Measurements from ENCODE around the gene GULP1. TPM values are rescaled to one million over a fixed set of nuclear protein-coding genes. Genes with fewer than 3 reads are reported as not detected.

Gene GULP1
- polyA plus RNA-seq, 1 donor from 2014 or later, result 10.2 TPM

DNA sequence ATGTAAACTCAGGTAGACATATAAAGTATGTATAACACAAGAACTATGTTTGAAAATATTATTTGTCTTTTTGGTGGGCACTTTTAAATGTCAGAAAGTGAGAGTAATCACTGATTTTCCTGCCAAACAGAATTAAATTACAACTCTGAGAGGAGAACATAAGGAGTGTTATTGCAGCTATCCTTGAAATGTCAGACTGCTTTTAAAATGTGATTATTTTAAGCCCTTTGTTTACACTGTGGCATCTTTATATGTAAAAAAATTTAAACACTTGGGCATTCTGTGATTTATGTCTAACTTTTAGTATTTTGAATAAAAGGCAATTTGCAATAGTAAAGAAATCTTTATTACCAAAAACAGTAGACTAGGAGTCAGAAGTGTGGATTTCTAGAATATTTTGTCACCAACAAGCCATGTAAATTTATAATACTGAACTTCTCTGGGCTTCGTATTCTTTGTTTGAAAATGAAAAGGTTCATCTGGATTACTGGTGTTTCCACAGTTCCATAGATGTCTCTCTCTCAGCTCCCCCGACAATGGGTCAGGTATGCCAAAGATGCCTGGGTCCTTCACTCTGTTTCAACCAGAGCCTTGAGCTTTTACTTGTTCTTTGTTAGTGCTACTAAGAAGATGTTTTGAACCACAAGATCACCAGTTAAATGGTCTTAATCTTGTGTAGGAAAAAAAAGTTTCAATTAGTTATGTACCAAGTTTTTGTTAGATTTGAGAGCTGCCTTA is 38.8 kb downstream of the GULP1 start:
- Histone ChIP-seq H3K4me3 (ENCODE audit: low read length) (no peak overlapping the region), H3K9ac (ENCODE audit: low read length) (no peak overlapping the region), H3K79me2 (replicated peaks; ENCODE audit: insufficient read depth, low read length) (peaks cover 5% of the 10 kb centered on the region), H4K20me1 (ENCODE audit: insufficient read depth) (no peaks in the 10 kb centered on the region), H3K4me2 (ENCODE audit: low read length) (no peak overlapping the region), H3K9me3 (ENCODE audit: low read length) (no peaks in the 10 kb centered on the region), H3K27ac (ENCODE audit: low read length) (no peak overlapping the region), H2AFZ (ENCODE audit: low read depth, low read length) (no peak overlapping the region), H3K36me3 (ENCODE audit: insufficient read depth, low read length) (no peaks in the 10 kb centered on the region), H3K27me3 (ENCODE audit: insufficient read depth, low read depth, low read length) (no peaks in the 10 kb centered on the region), H3K9me2 (ENCODE audit: insufficient read depth, low read length) (no peaks in the 10 kb centered on the region), H3F3A (ENCODE audit: insufficient read depth, low read length, poor library complexity, severe bottlenecking) (no peaks in the 10 kb centered on the region)
- no peak for TF ChIP-seq MXI1 (conservative IDR thresholded peaks at IDR 0.05; ENCODE audit: poor library complexity, severe bottlenecking)
- TF ChIP-seq EZH2 (IDR thresholded peaks at IDR 0.05; ENCODE audit: borderline replicate concordance, insufficient read depth, low read length, poor library complexity, severe bottlenecking), result no peak
- TF ChIP-seq POLR2AphosphoS5 (IDR thresholded peaks at IDR 0.05), result no peak
- no peak for TF ChIP-seq TAF1 (IDR thresholded peaks at IDR 0.05; ENCODE audit: low read depth)
- TF ChIP-seq RAD21 (conservative IDR thresholded peaks at IDR 0.05), result no peak
- TF ChIP-seq, protein P1, sequence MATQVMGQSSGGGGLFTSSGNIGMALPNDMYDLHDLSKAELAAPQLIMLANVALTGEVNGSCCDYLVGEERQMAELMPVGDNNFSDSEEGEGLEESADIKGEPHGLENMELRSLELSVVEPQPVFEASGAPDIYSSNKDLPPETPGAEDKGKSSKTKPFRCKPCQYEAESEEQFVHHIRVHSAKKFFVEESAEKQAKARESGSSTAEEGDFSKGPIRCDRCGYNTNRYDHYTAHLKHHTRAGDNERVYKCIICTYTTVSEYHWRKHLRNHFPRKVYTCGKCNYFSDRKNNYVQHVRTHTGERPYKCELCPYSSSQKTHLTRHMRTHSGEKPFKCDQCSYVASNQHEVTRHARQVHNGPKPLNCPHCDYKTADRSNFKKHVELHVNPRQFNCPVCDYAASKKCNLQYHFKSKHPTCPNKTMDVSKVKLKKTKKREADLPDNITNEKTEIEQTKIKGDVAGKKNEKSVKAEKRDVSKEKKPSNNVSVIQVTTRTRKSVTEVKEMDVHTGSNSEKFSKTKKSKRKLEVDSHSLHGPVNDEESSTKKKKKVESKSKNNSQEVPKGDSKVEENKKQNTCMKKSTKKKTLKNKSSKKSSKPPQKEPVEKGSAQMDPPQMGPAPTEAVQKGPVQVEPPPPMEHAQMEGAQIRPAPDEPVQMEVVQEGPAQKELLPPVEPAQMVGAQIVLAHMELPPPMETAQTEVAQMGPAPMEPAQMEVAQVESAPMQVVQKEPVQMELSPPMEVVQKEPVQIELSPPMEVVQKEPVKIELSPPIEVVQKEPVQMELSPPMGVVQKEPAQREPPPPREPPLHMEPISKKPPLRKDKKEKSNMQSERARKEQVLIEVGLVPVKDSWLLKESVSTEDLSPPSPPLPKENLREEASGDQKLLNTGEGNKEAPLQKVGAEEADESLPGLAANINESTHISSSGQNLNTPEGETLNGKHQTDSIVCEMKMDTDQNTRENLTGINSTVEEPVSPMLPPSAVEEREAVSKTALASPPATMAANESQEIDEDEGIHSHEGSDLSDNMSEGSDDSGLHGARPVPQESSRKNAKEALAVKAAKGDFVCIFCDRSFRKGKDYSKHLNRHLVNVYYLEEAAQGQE (IDR thresholded peaks at IDR 0.05; ENCODE audit: borderline replicate concordance), result no peak
- TF ChIP-seq SMC3 (conservative IDR thresholded peaks at IDR 0.05; ENCODE audit: poor library complexity), result no peak
- TF ChIP-seq, protein P2, sequence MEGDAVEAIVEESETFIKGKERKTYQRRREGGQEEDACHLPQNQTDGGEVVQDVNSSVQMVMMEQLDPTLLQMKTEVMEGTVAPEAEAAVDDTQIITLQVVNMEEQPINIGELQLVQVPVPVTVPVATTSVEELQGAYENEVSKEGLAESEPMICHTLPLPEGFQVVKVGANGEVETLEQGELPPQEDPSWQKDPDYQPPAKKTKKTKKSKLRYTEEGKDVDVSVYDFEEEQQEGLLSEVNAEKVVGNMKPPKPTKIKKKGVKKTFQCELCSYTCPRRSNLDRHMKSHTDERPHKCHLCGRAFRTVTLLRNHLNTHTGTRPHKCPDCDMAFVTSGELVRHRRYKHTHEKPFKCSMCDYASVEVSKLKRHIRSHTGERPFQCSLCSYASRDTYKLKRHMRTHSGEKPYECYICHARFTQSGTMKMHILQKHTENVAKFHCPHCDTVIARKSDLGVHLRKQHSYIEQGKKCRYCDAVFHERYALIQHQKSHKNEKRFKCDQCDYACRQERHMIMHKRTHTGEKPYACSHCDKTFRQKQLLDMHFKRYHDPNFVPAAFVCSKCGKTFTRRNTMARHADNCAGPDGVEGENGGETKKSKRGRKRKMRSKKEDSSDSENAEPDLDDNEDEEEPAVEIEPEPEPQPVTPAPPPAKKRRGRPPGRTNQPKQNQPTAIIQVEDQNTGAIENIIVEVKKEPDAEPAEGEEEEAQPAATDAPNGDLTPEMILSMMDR (IDR thresholded peaks at IDR 0.05; ENCODE audit: poor library complexity, severe bottlenecking), result no peak
- TF ChIP-seq EP300 (conservative IDR thresholded peaks at IDR 0.05; ENCODE audit: poor library complexity, severe bottlenecking), result no peak

DNA sequence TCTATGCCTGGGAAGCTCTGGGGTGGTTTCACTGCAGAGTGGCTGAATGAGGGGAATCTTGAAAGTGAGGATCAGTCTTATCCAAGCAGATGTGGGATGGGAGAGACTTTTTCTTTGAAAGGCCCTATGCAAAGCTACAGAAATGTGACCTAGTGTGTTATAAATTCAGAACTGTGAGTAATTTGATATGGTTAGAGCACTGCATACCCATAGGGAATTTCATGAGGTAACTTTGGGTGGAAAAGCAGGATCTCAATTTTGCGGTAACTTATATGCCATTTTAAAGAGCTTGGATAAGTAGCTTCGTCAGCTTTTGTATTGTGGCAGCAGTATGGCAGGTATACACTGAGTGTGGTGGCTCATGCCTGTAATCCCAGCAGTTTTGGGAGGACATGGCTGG is 40.9 kb downstream of the GULP1 start:
- Histone ChIP-seq H3K27me3 (ENCODE audit: insufficient read depth, low read depth, low read length) (no peaks in the 10 kb centered on the region), H3K36me3 (ENCODE audit: insufficient read depth, low read length) (no peaks in the 10 kb centered on the region), H3K9me2 (ENCODE audit: insufficient read depth, low read length) (no peaks in the 10 kb centered on the region), H3K4me3 (ENCODE audit: low read length) (no peak overlapping the region), H3K4me2 (ENCODE audit: low read length) (no peak overlapping the region), H2AFZ (ENCODE audit: low read depth, low read length) (no peak overlapping the region), H3K9ac (ENCODE audit: low read length) (no peak overlapping the region), H3K27ac (ENCODE audit: low read length) (no peak overlapping the region), H3K79me2 (replicated peaks; ENCODE audit: insufficient read depth, low read length) (no peaks in the 10 kb centered on the region), H3F3A (ENCODE audit: insufficient read depth, low read length, poor library complexity, severe bottlenecking) (no peaks in the 10 kb centered on the region), H3K9me3 (ENCODE audit: low read length) (no peaks in the 10 kb centered on the region), H4K20me1 (ENCODE audit: insufficient read depth) (no peaks in the 10 kb centered on the region)
- TF ChIP-seq, protein P1 (IDR thresholded peaks at IDR 0.05; ENCODE audit: borderline replicate concordance), result no peak
- TF ChIP-seq EZH2 (IDR thresholded peaks at IDR 0.05; ENCODE audit: borderline replicate concordance, insufficient read depth, low read length, poor library complexity, severe bottlenecking) (no peak), SMC3 (conservative IDR thresholded peaks at IDR 0.05; ENCODE audit: poor library complexity) (no peak), MXI1 (conservative IDR thresholded peaks at IDR 0.05; ENCODE audit: poor library complexity, severe bottlenecking) (no peak), POLR2AphosphoS5 (IDR thresholded peaks at IDR 0.05) (no peak)
- TF ChIP-seq, protein P2 (IDR thresholded peaks at IDR 0.05; ENCODE audit: poor library complexity, severe bottlenecking), result no peak

Data from neural cell (in vitro differentiated cells).